ENCODE results near the gene TSPEAR. TPM values are rescaled to one million over a fixed set of nuclear protein-coding genes. Genes with fewer than 3 reads are reported as not detected.

Gene TSPEAR
- total and polyA plus RNA-seq, 2 donors (not counting 1 experiment from before 2014, with no cell fraction given), result not detected

- H3K79me2 ChIP-seq (ENCODE audit: control insufficient read depth, insufficient read depth, low read length), result no peaks in the 10 kb centered on the region
- ChIA-PET POLR2A (no interaction called here), CTCF (interaction anchor here (0.8 to 3.6 kb wide), 10 partner anchors 25 to 625 kb away, joined by 3 to 37 read pairs (median 4); partner anchors contain the start of gene UBE2G2)
- TF ChIP-seq CTCF (IDR thresholded peaks at IDR 0.05) (no peak), EZH2 (IDR thresholded peaks at IDR 0.05; ENCODE audit: borderline replicate concordance, insufficient read depth, low read depth, low read length, poor library complexity, severe bottlenecking) (no peak)
- H3K27ac ChIP-seq (ENCODE audit: low read length in 2 of 2), result no peak overlapping the region
- Mint-ChIP-seq H3K27me3 (peaks cover 10% of the 10 kb centered on the region), H3K4me1 (peaks cover 7% of the 10 kb centered on the region), H3K4me3 (no peak overlapping the region), H3K9me3 (ENCODE audit: insufficient read depth) (no peaks in the 10 kb centered on the region), H3K27ac (no peak overlapping the region)
- 91% methylated on average over 11 of the region's 11 CpGs for WGBS (ENCODE audit: insufficient coverage)
- no peak overlapping the region for H3K4me3 ChIP-seq (ENCODE audit: control extremely low read depth in 1 of 5, extremely low read depth in 1 of 5, insufficient read depth in 1 of 5, low read depth in 2 of 5, low read length in 4 of 5)
- H3K36me3 ChIP-seq (replicated peaks in 1 of 2; ENCODE audit: control extremely low read depth in 1 of 2, control insufficient read depth in 1 of 2, extremely low read depth in 1 of 2, insufficient read depth in 2 of 2, low read length in 1 of 2), result no peaks in the 10 kb centered on the region
- peak overlapping the region; percentile 72 for H3K4me2 ChIP-seq (replicated peaks; ENCODE audit: low read depth, low read length, poor library complexity, severe bottlenecking)
- no peak overlapping the region for H3K9ac ChIP-seq (ENCODE audit: low read length)
- peaks cover 0 to 9% (median 4%) of the 10 kb centered on the region in 4 experiments for H3K27me3 ChIP-seq (replicated peaks in 1 of 4; ENCODE audit: control extremely low read depth in 1 of 4, control insufficient read depth in 3 of 4, insufficient read depth in 4 of 4, low read length in 3 of 4)
- H3K4me1 ChIP-seq (ENCODE audit: control insufficient read depth in 2 of 2, insufficient read depth in 2 of 2, low read length in 2 of 2), result peaks cover 9 to 11% of the 10 kb centered on the region in 2 donors
- intact Hi-C loops (cut with micrococcal nuclease), result loop anchor here (2.0 to 5.0 kb wide), 2 partner anchors 289 to 421 kb away; partner anchors contain the start of gene UBE2G2
- ATAC-seq (ENCODE audit: low read depth) (no peak), DNase-seq (no peak)
- peaks cover 0 to 3% (median 0%) of the 10 kb centered on the region in 3 donors for H3K9me3 ChIP-seq (ENCODE audit: control extremely low read depth in 1 of 3, control insufficient read depth in 2 of 3, insufficient read depth in 1 of 3, low read length in 2 of 3)
- no peaks in the 10 kb centered on the region for H4K20me1 ChIP-seq (ENCODE audit: control insufficient read depth, insufficient read depth, low read length, poor library complexity, severe bottlenecking)
- no peak overlapping the region for H2AFZ ChIP-seq (ENCODE audit: insufficient read depth, low read depth, low read length, poor library complexity, severe bottlenecking)
Observed at GRCh38 chr21:44511219-44511937, 200.0 kb downstream of the TSPEAR start.

Measured in B cell (primary cell).